Activated CD8-positive, alpha-beta memory T cell treated with anti-CD3 and anti-CD28 coated beads, Interleukin-2, amount 50 U/mL, for 4 hours (primary cell): ENCODE data around the gene UBL4B.

Source experiments
- DNase-seq: peaks from one replicate; pipeline ENCODE4 v3.0.0-alpha.2; 2020

The UBL4B gene

GRCh38 chr1:110159168-110159567, 46.9 kb downstream of the UBL4B start:
- no peak for DNase-seq

GRCh38 chr1:110160538-110161100, 48.4 kb downstream of the UBL4B start:
- DNase-seq, result no peak

- no peak for DNase-seq
These were observed 48.9 kb downstream of the UBL4B start for GRCh38 chr1:110161165-110161564.

- DNase-seq, result no peak
These were observed 49.6 kb downstream of the UBL4B start for GRCh38 chr1:110161849-110162248.
